Esophagus mucosa (tissue), 1 donor: Measurements from ENCODE around the gene N4BP2L1. TPM values are rescaled to one million over a fixed set of nuclear protein-coding genes. Genes with fewer than 3 reads are reported as not detected.

Experiments used
- ATAC-seq: fragments of 200-7000 bp; cut with Tn5 transposase; one replicate; pipeline ENCODE4 v1.9.1; 2020
- total RNA-seq: library from RNA; stranded (reverse); gene quantifications from one replicate; pipeline ENCODE4 v1.2.4, GENCODE V29; 2023
- donor health status: DM: yes; HTN: yes; CAD: no.

Gene N4BP2L1
- total RNA-seq, 1 donor from 2014 or later = 1.8 TPM

DNA sequence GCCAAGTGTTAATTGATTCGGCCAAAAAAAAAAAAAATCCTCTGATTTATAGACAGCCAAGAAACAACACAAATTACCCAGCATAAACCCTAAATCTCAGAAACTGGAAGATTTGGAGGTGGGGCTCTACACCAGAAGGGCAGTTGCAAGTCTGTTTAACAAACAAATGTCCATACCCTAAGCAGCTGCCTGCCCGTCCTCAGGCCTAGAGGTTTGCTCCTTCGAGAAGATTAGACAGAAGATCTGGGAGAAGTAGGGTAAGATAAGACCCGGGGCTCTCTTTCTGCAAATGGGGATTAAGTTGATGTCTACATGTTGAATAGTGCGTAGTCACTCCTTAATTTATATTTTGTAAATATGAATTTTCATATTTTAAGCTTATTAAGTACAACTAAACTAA, 3.4 kb upstream of the N4BP2L1 start:
- ATAC-seq = no peak

GRCh38 chr13:32430018-32430747, 2.3 kb upstream of the N4BP2L1 start:
- ATAC-seq = no peak

DNA sequence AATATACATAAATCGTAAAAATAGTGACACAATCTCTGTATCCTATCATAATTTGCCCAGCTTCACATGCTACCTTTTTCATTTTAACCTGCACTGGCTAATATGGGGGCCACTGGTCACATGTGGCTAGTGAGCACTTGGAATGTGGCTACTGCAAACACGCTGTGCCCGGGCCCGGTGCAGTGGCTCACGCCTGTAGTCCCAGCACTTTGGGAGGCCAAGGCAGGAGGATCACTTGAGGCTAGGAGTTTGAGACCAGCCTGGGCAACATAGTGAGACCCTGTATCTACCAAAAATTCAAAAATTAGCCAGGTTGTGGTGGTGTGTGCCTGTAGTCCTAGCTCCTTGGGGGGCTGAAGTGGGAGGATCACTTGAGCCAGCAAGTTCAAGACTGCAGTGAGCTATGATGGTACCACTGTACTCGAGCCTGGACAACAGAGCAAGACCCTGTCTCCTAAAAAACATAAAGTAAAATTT, 1.5 kb upstream of the N4BP2L1 start:
- no peak for ATAC-seq

- ATAC-seq = no peak
Observed at GRCh38 chr13:32428581-32429432, 877 bp upstream of the N4BP2L1 start.

DNA sequence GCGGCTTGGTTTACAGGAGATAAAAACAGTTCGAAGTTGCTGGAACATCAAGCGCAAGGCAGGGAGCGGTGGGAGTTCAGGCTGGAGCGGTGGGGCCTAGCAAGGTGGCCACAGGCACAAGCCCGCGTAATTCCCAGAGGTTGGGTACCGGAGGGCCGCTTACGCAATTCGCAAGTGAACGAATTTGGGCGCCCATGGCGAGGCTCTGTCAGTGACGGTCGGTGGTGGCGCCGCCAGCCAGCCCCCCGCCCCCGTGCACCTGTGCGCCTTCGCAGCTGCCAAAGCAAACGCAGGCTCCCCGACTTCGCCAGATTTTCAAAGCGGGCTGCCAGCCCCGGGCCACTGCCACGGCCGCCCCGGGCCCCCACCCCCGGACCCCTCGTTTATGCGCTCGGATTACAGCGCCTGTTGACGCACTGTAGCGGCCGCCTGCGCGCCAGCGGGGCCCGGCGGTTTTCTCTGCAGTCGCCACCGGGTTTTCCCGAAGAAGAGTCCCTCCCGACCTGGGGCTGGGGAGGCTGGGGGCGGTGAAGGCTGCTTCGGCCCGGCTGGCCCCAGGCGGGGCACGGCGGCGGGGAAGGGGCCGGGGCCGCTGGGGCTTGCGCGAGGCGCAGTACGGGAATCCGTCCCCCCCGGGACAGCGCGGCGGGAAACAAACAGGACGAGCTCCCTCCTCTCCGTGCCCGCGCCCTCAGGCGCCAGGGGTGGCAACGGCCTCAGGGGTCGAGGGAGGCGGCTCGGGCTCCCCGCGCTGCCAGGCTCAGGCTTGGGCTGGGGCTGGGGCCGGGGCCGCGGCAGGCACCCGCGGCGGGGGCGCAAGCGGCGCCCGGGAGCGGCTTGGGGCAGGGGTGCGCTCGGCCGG, 709 bp downstream of the N4BP2L1 start:
- ATAC-seq = peak; percentile 48

DNA sequence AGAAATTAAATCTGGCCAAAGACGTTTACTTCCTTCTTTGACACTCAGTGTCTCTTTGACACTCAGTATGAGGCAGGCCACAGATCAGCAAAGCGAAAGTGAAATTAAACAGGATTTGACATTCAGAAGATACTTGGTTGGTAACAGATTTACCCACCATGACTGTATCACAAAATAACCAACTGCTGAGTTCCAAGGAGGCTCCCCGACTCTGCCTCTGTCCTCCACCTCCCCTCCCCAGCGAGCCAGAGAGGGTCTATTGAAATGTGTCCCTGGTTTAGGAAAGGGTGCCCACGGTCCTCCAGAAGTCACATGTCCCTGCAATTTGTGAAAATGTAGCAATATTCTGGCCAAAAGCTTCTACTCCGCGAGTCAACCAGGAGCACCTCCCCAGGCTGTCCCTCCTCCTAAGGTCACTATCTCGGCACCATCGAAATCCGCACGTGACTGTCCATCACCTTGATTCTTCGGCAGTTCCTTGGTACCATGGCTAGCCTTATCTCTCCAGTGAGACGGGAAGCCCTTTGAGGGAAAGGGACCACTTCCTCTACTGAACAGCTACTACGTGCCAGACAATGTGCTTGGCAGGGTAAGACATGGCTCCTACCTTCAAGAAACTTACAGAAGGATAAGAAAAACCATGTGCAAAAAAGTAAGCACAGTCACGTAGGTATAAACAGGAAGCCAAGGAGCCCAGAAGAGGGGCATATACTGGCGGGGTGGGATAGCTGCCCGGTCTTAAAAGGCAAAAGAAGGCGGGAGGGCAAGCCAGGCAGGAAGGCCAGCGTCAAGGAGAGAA, 1.5 kb downstream of the N4BP2L1 start:
- ATAC-seq = peak; percentile 21

DNA sequence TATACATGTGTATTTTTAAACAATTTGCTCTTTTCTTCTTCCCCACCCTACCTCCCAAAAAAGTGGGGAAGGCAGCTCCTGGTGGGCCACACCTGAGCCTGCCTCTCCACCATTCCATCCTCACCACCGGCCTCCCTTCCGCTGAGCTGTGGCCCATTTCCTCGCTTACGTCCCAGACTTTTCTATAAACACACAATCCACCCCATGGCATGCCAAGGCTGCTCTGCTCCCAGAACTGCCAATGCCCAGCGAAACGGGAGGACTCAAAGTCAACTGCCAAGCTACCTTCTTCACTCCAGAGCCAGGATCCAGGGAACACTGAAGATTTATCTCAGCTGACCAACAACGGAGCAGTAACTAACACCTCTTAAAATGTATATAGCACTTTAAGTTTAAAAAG, 2.8 kb downstream of the N4BP2L1 start:
- ATAC-seq = no peak

DNA sequence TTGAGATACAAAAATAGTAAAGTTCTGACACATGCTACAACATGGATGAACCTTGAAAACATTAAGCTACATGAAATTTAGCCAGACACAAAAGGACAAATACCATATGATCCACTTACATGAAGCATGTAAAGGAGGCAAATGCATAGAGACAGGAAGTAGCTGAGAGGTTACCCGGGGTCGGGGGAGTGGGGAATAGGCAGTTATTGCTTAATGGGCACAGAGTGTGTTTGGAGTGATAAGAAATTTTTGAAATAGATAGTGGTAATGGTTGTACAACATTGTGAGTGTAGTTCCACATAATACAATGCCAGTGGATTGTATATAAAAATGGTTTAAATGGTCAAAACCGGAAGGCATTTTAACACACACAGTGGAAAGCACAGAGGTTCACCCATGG, 4.3 kb downstream of the N4BP2L1 start:
- ATAC-seq = no peak

DNA sequence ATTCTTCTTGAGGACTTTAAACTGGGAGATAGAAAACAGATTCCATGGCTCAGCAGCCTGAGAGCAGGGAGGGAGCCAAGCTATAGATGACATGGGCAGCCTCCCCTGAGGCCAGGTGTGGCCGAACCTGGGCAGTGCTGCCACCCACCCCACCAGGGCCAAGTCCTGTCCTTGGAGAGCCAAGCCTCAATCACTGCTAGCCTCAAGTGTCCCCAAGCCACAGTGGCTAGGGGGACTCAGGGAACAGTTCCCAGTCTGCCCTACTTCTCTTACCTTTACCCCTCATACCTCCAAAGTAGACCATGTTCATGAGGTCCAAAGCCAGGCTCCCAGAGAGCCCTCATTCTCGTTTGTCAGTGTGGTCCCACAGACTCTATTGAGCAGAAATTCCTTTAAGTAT, 8.1 kb downstream of the N4BP2L1 start:
- ATAC-seq = no peak

DNA sequence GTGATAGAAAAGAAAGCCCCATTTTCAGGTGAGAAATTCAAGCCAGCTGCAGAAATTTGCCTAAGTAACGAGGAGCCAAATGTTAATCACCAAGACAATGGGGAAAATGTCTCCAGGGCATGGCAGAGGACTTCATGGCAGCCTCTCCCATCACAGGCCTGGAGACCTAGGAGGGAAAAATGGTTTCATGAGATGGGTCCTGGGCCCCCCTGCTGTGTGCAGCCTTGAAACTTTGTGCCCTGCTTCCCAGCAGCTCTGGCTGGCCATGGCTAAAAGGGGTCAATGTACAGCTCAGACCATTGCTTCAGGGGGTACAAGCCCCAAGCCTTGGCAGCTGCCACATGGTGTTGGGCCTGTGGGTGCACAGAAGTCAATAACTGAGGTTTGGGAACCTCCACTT, 9.9 kb downstream of the N4BP2L1 start:
- ATAC-seq = no peak

GRCh38 chr13:32415019-32415418, 12.9 kb downstream of the N4BP2L1 start:
- no peak for ATAC-seq

GRCh38 chr13:32414580-32414979, 13.3 kb downstream of the N4BP2L1 start:
- no peak for ATAC-seq

DNA sequence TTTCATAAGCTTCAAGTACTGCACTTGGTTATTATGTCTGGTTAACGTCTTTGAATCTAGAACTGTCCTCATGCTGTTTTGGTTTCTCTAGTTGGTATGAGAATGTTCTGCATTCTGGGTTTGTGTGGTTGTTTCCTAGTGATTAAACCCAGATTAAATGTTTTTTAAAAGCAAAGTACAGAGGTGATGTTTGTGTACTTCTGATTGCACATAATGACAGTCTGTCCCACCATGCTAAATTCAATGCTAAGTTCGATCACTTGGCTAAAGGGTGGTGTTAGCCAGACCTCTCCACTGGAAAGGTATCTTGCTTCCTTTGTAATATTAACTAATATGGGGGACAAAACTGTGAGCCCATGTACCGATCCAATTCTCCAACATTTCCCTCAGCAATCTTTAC, 14.6 kb downstream of the N4BP2L1 start:
- ATAC-seq = no peak

GRCh38 chr13:32409561-32410421, 18.1 kb downstream of the N4BP2L1 start:
- ATAC-seq = no peak

DNA sequence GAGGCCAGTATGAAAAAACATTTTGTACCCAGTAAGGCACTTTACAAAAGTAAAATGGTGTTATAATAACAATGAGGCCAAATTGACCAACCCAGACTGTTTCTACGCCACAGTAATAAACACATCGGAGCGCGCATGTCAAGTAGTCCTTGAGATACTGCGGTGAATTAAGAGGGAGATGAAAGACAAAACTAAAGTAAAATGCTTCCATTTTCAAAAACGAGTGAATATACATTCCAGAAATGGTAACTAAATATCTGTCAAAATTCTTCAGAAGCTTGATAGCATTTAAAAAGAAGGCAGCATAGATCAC, 19.0 kb downstream of the N4BP2L1 start:
- ATAC-seq = no peak

- ATAC-seq = no peak
Observed at GRCh38 chr13:32408296-32409000, 19.5 kb downstream of the N4BP2L1 start.

- no peak for ATAC-seq
Observed at GRCh38 chr13:32407854-32408253, 20.1 kb downstream of the N4BP2L1 start.

- no peak for ATAC-seq
Observed at GRCh38 chr13:32403108-32403507, 24.8 kb downstream of the N4BP2L1 start.

DNA sequence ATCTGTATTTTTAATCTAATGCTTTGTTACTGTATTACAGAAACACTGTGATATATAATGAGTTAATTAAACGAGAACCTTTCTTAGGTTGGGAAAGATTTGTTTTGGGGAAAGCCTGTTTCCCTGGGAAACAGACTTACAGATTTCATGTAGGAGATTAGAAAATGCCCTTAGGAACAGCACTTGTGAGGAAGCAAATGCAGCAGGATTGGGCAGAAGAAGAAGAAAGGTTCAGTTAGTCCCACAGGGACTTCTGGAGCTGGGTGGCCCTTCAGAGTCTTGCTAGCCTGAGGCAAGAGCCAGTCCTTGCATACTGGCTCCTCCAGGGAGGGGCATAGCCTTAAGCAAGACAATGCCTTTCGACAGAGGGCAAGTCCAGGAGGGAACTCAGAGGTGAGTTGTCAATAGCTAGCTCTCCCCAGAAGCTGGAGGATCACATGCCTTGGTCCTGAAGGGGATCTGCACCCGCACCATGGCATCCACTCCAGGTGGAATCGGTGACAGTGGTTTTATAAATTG, 36.8 kb downstream of the N4BP2L1 start:
- no peak for ATAC-seq

- ATAC-seq = peak; percentile 26
Observed at GRCh38 chr13:32390484-32390883, 37.4 kb downstream of the N4BP2L1 start.
